G401 (cell line): ENCODE measurements around the gene MAMLD1. TPM values are rescaled to one million over a fixed set of nuclear protein-coding genes. Genes with fewer than 3 reads are reported as not detected.

Experiments
- DNase-seq: peaks from one replicate; pipeline ENCODE4 v3.0.0-alpha.2; 2015; ENCODE audit warnings: low spot score
- in situ Hi-C: cut with HindIII; loops from 2 replicates; pipeline ENCODE4 v1.10.0; 2016; ENCODE audit warnings: low sequenced_read_pairs, mixed read lengths
- total RNA-seq: library from RNA; depleted of rRNA; stranded (reverse); fragments of >200 nt; shearing (Covaris generic); gene quantifications from 2 replicates; pipeline ENCODE4 v1.2.3, GENCODE V29; 2014

The MAMLD1 gene
- total RNA-seq, 1 experiment from 2014 or later, result not detected

DNA sequence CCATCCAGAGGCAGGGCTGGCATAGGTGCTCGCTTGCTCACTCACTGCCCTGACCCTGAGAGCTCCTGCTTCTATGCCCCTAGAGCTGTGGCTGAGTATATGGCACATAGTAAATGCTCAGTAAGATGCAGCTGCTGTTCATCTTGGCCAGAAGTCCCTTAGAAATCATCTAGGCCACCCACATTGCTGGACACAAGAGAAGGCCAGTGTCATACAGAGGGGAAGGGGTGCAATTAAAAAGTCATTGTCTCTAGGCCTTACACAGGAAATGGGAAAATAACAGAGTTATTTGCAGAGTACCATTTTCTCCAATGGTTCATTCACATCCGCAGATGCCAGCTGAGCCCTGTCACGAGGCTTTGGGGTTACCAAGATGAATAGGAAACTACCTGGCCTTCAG lies 88.8 kb downstream of the MAMLD1 start:
- in situ Hi-C loops, result no loop called here
- no peak for DNase-seq

DNA sequence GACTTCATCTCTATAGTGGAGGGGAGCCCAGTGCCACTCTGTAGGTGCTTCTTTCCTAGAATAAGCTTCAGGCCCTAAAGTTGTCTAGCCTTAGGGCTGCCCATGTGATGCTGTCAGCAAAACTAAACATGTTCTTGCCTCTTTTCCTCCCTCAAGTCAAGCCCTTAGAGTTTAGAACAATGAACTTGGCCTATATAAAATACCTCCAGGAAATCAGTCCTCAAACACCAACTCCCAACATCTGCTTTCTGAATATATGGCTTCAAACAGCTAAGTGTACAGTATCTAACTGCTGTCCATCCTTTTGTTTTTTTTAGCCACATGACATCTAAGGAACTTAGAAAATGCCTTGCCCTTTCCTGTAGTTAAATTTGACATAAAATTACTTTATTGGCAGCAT lies 91.0 kb downstream of the MAMLD1 start:
- no peak for DNase-seq
- in situ Hi-C loops, result no loop called here

DNA sequence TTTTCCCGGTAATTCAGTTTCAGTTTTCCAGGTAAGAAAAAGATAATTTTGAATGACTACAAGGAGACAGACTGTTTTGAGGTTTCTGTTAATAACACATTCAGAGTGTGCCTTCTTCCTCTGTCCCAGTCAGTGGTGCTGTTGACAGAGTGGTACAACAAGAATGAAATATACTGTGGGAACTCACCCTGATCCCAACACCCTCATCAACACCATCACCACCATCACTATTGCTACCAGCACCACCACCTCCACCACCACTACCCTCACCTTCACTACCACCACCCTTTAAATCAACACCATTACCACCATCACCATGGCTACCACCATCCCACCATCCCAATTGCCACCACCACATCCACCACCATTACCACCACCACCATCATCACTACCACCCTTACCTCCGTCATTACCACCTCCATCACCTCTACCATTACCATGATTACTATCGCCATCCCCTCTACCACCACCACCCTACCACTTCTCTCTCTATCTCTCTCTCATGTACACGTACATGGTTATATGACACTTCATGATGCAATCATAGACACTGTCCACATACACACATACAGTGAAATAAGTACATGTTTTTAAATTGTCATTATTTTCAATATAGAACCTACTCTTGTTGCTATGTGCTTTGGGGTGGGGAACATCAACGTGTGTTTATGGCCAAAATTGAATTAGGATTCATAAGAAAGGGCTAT lies 91.5 kb downstream of the MAMLD1 start:
- no peak for DNase-seq
- in situ Hi-C loops, result no loop called here

DNA sequence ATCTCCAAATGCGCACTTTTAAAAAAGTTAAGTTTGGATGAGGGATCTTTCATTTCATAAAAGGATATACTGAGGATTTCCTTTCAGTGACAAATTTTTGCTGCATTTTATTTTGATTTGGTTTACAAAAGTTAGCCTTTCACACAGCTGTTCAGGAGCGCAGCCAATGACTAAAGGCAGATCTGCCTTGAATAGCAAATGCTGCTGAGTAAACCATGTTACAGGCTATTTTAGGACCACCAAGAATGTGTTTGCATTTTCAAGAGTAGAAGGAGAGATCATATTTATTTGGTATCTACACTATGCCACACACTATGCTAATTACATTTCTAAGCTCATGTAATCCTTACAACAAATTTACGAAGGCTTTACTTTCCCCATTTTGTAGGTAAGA lies 92.1 kb downstream of the MAMLD1 start:
- in situ Hi-C loops, result no loop called here
- no peak for DNase-seq

DNA sequence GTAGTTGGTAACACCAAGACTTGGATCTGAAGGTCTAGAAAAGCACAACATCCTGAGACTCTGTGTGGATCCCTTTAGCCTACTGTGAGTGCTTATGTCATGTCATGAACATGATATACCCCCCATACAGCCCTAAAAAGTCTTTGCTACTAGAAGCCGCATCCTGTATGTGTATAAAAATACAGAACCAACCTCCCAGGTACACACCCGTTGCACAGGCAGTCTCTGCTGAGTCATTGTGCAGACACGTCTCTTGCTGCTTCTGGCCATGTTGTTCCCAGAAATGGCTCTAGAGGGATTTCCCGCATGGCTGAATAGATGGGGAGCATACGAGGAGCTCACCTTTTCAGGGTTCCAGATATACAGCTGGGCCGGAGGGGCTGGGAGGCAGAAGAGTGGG lies 93.3 kb downstream of the MAMLD1 start:
- in situ Hi-C loops, result no loop called here
- no peak for DNase-seq

DNA sequence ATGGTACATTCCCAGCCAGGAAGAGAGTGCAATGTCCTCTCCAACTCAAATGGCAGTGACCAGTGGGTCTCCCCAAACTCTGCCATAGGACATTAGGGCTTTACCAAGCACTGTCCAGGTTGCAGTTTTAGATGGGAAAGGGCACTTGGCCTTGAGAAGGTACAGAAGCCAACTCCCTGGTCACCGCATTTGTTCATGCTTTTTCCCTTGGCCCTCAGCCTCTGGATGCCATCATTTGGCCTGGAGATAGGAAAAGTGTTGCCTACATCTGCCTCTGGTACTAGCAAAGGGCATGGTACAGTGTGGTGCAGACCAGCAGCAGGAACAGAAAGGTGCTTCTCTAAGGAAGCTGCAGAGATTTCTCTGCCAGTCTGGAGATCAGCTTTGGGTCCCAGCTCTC lies 93.8 kb downstream of the MAMLD1 start:
- in situ Hi-C loops, result no loop called here
- DNase-seq, result no peak

DNA sequence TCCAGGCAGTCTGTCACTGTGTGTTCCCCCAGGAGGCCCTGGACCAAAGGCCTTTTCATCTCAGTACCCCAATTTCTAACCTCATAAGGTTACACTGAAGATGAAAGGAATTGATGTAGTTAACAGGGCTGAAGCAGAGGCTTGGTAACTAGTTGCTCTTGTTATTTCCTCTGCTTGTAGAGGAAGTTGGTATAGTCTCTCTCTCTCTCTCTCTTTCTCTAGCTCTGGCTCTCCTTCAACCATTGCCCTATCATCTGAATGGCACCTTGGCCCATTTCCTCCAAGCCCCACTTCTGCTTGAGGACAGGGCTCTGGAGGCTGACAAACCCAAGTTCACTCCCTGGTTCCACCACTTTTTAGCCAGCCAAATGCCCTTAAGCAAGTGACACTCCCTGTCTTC lies 96.1 kb downstream of the MAMLD1 start:
- in situ Hi-C loops, result no loop called here
- no peak for DNase-seq

DNA sequence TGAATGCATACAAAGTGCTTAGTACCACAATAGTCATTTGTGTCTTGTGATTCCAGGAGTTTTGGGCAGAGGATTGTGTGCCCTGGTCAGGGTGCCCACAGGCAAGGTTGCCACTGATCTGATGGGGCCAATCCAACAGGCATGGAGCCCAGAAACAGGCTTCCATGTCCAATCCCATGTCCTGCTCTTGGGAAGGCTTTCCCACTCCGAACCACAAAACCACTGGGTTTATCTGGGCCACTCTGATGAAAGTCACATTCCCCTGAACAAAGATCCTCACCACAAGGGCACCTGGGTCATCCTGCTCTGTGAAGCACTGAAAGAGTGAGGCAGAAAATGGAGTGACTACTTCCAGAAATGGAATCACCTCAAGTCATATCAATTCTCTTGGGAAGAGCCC lies 96.9 kb downstream of the MAMLD1 start:
- no peak for DNase-seq
- in situ Hi-C loops, result no loop called here

DNA sequence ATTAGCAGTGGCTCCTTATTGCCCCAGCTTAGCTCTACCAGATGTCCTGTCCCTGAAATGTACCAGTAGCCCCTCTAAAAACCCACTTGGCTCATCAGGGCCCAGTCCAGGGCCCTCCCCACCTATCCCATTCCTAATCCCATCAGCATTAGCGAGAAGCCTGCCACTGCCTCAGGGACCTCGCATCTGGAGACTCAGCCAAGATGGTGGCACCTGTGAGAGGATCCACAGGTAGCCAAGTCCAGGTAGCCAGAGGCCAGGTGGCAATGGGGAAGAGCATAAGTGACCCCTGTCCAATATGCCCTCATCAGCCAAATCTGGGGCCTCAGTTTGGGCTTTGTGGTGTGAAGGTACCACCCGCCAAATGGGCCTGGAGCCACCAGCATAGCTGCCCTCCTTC lies 97.7 kb downstream of the MAMLD1 start:
- in situ Hi-C loops, result no loop called here
- DNase-seq, result no peak

DNA sequence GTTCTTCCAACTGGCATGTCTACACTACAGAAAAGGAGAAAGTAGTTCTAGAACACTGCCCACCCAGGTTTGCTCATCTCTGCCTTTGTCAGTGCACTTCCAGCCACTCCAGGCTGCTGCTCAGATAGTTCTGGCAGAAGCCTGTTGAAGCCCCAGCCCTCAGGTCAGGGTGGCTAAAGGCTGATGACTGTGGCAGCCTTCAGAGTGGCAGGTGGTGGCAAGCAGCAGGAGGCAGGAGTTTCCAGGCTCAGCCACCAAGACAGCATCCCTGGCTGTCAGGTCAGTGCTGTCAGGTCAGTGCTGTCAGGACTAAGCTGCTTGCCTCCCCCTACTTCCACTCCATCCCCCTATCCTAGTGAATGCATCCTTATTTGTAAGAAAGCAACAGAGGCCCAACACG lies 100.4 kb downstream of the MAMLD1 start:
- in situ Hi-C loops, result no loop called here
- peak; percentile 61 for DNase-seq

DNA sequence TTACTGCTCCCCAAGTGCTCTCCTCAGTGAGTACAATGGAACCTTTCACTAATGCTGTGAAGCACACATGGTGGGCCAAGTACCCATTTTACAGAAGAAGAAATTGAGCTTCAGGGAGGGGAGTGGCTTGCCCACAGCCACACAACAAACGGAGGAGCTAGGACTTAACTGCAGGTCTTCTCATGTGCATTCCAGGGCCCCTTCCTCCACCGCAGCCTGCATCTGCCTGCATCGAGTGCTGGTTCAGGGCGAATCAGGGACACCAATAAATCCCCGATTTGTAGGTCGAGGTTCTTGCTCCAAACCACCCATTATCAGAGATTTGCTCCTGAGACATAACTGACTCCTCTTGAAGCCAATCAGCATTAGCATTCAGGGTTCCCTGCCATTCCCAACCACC lies 100.9 kb downstream of the MAMLD1 start:
- DNase-seq, result no peak
- in situ Hi-C loops, result no loop called here

DNA sequence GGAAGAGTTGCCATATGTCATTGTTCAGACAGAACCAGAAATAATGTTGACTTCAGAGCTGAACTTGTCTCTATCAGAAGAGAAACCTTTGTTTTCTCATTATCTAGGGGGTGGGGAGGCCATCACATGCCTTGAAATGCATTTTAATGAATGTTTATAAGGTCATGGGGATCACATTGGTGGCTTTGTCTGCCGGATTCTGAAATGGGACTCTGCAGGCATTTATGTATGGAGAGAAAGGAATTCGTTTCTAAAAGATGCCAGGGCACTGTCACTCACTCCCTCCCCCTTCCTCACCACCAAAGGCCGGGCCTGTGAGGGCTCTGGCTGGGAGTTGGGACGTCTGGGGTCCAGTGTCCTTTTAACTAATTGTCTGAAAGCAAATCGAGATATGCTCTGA lies 102.2 kb downstream of the MAMLD1 start:
- no peak for DNase-seq
- in situ Hi-C loops, result no loop called here

DNA sequence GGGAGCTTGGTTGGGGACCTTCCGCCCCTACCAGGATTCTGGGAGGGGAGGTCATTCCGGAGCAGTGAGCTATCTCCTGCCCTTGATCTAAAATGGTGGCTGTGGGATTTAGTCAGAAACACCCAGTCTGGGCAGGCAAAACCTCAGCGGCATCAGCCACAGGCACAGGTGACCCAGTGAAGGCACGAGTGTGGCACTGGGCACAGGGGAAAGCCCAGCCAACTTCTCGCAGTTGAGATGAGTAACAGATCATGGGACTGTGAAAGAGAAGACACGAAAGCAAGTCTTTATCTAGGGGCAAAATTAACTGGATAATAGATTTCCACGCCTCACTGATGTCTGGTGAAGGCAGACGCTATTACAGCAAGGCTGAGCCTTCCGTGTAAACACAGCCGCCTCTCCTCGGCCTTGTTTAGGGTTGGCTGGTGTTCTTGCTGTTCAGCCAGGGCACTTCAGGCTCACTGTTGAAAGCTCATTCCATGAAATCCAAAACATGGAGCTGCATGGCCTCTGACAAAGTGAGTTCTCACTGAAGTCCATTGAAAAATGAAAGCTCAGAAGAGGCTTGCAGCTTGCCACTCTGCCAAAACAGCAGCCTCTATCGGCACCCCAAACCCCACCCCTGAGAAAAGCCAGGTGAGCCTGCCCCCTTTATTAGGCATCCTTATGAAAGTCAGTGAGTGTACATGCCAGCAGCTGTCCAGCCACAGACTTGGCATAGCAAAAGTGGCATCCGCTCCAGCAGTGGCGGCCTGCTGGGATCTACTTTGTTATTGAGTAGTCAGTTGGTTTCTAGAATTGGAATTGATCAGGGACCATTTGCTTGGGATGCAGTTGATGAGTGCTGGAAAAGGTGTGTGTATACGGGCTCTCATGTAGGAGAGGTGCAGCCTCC lies 103.0 kb downstream of the MAMLD1 start:
- DNase-seq, result no peak
- in situ Hi-C loops, result no loop called here

DNA sequence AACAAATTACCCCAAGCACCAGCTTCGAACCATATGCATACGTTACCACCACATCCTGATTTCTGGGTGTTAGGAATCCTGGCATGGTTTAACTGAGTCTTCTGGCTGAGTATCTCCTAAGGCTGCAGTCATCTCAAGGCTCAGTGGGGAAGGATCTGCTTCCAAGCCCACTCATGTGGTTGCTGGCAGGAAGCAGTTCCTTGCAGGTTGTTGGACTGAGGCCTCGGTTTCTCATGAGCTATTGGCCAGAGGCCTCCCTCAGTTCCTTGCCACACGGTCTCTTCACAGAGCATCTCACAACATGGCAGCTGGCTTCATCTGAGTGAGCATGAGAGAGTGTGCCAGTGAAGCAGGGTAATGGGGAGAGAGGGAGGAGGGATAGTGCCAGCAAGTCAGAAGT lies 109.2 kb downstream of the MAMLD1 start:
- in situ Hi-C loops, result no loop called here
- DNase-seq, result no peak

DNA sequence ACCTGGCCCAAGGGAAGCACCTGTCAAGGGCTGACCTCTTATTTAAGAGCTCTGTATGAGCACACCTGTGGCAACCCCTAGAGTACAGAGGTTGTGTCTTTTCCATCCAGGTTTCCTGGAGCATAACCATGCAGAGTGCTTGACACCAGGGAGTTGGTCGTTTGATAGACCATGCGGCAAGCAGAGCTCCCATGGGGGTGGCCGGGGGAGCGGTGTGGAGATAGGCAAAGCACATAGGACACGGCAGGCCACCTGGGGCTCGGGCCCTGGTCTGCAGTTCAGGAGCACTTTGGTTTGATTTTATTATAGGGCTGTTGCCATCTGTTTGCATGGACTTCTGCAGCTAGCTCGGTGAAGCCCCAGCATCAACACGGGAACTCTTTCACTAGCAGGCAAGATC lies 110.3 kb downstream of the MAMLD1 start:
- DNase-seq, result no peak
- in situ Hi-C loops, result no loop called here

DNA sequence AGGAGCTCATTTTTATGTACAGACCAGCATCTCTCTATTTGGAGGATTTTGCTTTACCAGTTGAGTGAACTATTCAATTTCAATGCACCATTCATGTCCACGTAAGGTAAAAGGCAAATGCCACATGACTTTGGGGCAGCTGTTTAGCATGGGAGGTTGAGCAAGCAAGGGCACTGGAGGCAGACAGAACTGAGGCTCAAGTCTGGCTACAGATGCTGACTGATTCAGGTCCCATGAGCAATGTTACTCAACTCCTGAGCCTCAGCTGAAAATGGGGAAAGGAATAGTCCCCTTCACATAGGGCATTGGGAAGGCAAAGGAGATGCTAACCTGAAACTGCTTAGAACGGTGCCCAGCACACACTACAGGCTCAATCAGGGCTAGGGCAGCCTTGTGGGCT lies 112.3 kb downstream of the MAMLD1 start:
- in situ Hi-C loops, result no loop called here

DNA sequence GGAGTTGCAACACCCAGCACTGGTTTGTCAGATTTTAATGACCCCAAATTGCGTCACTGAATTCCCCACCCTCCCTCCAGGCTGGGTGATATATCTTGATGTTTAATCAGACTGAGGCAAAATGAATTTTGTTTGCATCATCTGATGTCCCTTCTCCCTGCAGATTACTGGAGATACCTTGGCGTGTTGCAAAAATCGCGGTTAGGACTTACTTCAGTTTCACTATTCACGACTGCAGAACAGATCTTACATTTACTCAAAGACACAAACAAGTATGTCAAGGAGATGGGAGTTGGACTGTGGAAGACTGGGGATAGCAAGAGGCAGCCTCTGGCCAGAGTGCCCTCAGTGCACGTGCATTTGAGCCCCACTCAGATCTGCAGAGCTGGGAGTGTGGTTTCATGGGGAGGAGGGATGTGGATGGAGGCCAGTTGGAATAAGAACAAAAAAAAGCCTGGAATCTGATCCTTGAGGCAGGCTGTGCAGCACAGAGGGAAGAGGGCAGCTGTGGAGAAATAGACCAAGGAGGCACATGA lies 113.1 kb downstream of the MAMLD1 start:
- in situ Hi-C loops, result no loop called here
- no peak for DNase-seq

More for the DNA sequence above, 112.3 kb downstream of the MAMLD1 start:
- DNase-seq, result no peak

DNA sequence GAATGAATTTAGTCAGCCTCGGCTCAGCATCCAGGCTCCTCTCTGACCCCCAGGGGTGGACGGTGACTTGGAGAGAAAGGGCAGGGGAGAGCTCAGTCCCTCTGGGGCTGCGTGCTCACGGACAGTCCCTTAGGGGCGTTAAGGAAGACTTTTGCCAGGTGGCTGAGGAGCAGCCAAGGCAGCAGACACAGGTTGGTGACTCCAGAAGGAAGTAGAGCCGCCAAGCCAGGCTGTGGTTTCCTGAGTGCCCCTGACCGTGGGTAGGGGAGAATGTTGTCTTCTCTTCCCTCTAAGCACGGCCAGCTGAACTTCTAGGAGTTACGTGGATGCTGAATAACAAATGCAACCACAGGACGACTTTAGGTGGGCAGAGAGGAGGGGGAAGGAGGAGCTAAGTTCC lies 114.3 kb downstream of the MAMLD1 start:
- in situ Hi-C loops, result no loop called here
- DNase-seq, result no peak

DNA sequence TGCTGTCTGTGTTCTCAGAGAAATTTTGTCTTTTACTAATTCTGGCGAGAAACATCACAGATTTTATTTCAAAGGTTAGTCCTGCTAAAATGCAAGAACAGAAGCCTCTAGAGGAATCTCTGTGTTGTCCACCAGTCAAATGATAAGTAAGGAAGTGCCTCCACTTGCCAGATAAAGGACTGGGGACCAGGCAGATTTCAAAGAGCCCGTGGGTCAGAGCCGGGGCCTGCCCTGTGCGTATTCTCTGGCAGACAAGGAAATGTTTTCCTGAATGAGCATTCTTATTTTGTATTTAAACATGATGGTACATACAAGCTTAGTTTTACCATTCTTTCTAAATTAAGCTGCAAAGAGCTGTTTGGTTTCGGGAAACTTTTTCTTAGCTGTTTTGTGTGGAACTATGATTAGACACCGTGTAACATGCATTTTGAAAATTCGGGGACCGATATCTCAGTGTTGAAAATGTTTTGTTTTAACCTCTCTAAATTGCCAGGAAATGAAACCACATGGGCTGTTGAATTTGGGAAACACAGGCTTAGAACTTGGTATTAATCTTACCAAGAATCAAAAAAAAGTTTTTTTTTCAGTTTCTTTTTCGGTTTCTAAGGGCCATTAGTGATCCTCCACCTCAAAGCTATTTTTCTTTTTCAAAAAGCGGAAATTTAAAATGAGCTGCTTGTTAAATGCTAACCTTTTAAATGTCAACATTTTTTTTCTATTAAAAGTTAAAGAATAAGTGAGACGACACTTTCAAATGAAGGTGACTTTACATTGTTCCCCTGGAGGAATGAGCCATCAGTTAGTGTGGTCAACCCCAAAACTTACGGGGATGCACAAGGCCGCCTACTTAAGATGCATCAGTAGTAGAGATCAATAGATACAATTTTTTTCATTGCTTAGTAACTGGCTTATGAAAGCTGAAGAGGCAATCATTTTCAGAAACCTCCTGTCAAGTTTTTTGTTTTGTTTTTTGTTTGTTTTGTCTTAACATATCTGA lies 115.7 kb downstream of the MAMLD1 start:
- in situ Hi-C loops, result no loop called here
- no peak for DNase-seq
